A673 (cell line): Measurements from ENCODE around the gene CLDN18.

Experiments used
- CTCF ChIP-seq: fragments of 300-800, 200-600 bp; sonication (generic); conservative IDR thresholded peaks from 2 replicates; pipeline ENCODE4 v1.5.1; 2017; ENCODE audit warnings: low read depth, mild to moderate bottlenecking, antibody characterized with exemption, low read length, moderate library complexity, mixed read lengths
- EZH2 ChIP-seq: fragments of 200-600 bp; sonication (generic); IDR thresholded peaks from 2 replicates; pipeline ENCODE4 v1.6.1; 2017; ENCODE audit warnings: borderline replicate concordance, low read depth, mild to moderate bottlenecking, mixed read lengths, antibody characterized with exemption, low read length; ENCODE audit not compliant: poor library complexity, severe bottlenecking

DNA sequence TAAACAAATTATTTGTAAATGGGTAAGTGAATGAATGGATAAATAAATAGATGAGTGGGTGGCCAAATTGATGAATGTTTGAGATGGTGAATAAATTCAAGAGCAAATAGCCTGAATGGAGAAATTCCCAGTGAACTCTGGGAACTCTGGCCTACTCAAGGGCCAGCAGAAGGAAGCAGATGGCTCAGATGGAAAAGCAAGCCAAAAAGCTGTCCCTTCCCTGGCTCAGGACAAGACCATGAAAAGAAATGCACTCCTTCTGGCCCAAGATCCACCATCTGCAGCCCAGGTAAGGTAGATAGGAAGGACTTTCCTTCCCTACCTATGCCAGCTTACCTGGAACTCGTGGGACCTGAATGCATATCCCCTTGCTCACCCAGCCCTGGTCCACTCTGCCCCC, 37.6 kb upstream of the CLDN18 start:
- TF ChIP-seq CTCF (no peak), EZH2 (no peak)
